Astrocyte (in vitro differentiated cells and primary cell): ENCODE results near the gene CLIP3. TPM values are rescaled to one million over a fixed set of nuclear protein-coding genes. Genes with fewer than 3 reads are reported as not detected.

Experiments used
- DNase-seq: peaks from one replicate; pipeline ENCODE4 v3.0.0-alpha.2; 2010; ENCODE audit warnings: low read depth
- FAIRE-seq: peaks from 2 replicates; lab custom pipeline; 2011; peaks lifted over from hg19 to GRCh38; lab: Jason Lieb, UNC
- H2AFZ ChIP-seq: 2 replicates; pipeline ENCODE4 v1.6.0; 2012; ENCODE audit warnings: low read depth, low read length, inconsistent platforms
- H3K27ac ChIP-seq: 2 replicates; pipeline ENCODE4 v1.5.1; 2011; ENCODE audit warnings: low read depth, low read length, inconsistent platforms
- H3K27me3 ChIP-seq: 2 replicates; pipeline ENCODE4 v1.6.0; 2011; ENCODE audit warnings: low read length, inconsistent platforms; ENCODE audit not compliant: insufficient read depth
- H3K36me3 ChIP-seq: 2 replicates; pipeline ENCODE4 v1.5.1; 2011; ENCODE audit warnings: low read length, inconsistent platforms; ENCODE audit not compliant: insufficient read depth
- H3K4me1 ChIP-seq: 2 replicates; pipeline ENCODE4 v1.5.1; 2011; ENCODE audit warnings: low read length, inconsistent platforms; ENCODE audit not compliant: insufficient read depth
- H3K4me2 ChIP-seq: 2 replicates; pipeline ENCODE4 v1.6.0; 2012; ENCODE audit warnings: low read length, inconsistent platforms
- H3K4me3 ChIP-seq: 2 replicates; pipeline ENCODE4 v1.5.1; 2011; ENCODE audit warnings: low read depth, mild to moderate bottlenecking, low read length, inconsistent platforms; ENCODE audit not compliant: insufficient read depth
- H3K79me2 ChIP-seq: 2 replicates; pipeline ENCODE4 v1.6.0; 2012; ENCODE audit warnings: mild to moderate bottlenecking, low read length, inconsistent platforms; ENCODE audit not compliant: insufficient read depth
- H3K9ac ChIP-seq: 2 replicates; pipeline ENCODE4 v1.6.0; 2012; ENCODE audit warnings: mild to moderate bottlenecking, low read length, inconsistent platforms
- H3K9me3 ChIP-seq: 2 replicates; pipeline ENCODE4 v1.5.1; 2012; ENCODE audit warnings: low read depth, mild to moderate bottlenecking, low read length, inconsistent platforms; ENCODE audit not compliant: insufficient read depth
- H4K20me1 ChIP-seq: 2 replicates; pipeline ENCODE4 v1.6.0; 2012; ENCODE audit warnings: low read length, inconsistent platforms; ENCODE audit not compliant: insufficient read depth
- H3K27ac Mint-ChIP-seq: one replicate; pipeline ENCODE4 v1.8.0; 2021; ENCODE audit warnings: mild to moderate bottlenecking, mixed read lengths; ENCODE audit not compliant: unreplicated experiment
- H3K27me3 Mint-ChIP-seq: one replicate; pipeline ENCODE4 v1.8.0; 2021; ENCODE audit warnings: low read depth, mixed read lengths; ENCODE audit not compliant: unreplicated experiment
- H3K36me3 Mint-ChIP-seq: one replicate; pipeline ENCODE4 v1.8.0; 2021; ENCODE audit warnings: low read depth, mixed read lengths; ENCODE audit not compliant: unreplicated experiment
- H3K4me1 Mint-ChIP-seq: one replicate; pipeline ENCODE4 v1.8.0; 2021; ENCODE audit warnings: low read depth, mixed read lengths; ENCODE audit not compliant: unreplicated experiment
- H3K4me3 Mint-ChIP-seq: one replicate; pipeline ENCODE4 v1.8.0; 2021; ENCODE audit warnings: mild to moderate bottlenecking, moderate library complexity, mixed read lengths; ENCODE audit not compliant: unreplicated experiment
- H3K9me3 Mint-ChIP-seq: one replicate; pipeline ENCODE4 v1.8.0; 2021; ENCODE audit warnings: mild to moderate bottlenecking, mixed read lengths; ENCODE audit not compliant: unreplicated experiment
- CTCF ChIP-seq: IDR thresholded peaks from 2 replicates; pipeline ENCODE4 v1.5.1; 2011; ENCODE audit warnings: low read depth, mild to moderate bottlenecking, inconsistent platforms, low read length, moderate library complexity; ENCODE audit not compliant: insufficient read depth
- EZH2 ChIP-seq: IDR thresholded peaks from 2 replicates; pipeline ENCODE4 v1.6.1; 2012; ENCODE audit warnings: mild to moderate bottlenecking, low read length, inconsistent platforms; ENCODE audit not compliant: insufficient read depth
- total RNA-seq: library from RNA; stranded (reverse); gene quantifications from 2 replicates; pipeline ENCODE4 v1.2.1, GENCODE V29; 2021

Gene CLIP3
- total RNA-seq, 1 donor from 2014 or later = 57.4 TPM

GRCh38 chr19:35995048-35995993 is 37.4 kb downstream of the CLIP3 start, which contains the start of gene SDHAF1:
Gene SDHAF1, plus strand, starts transcription at chr19:35995188. Its CDS starts 87 bp downstream, at chr19:35995275.
- DNase-seq = peak; percentile 80
- peak within 1 kb of the TSS; percentile 100 for H2AFZ ChIP-seq

GRCh38 chr19:35993923-35994598 is 38.6 kb downstream of the CLIP3 start:
- H3K4me3 Mint-ChIP-seq = no peak overlapping the region
- peak overlapping the region; percentile 95 for H3K4me2 ChIP-seq

More at GRCh38 chr19:35995048-35995993, 37.4 kb downstream of the CLIP3 start, which contains the start of gene SDHAF1:
- peak within 1 kb of the TSS; percentile 76 for H3K4me3 ChIP-seq
- peak within 1 kb of the TSS; percentile 95 for H3K4me2 ChIP-seq
- H4K20me1 ChIP-seq = peaks cover 25% of the 10 kb centered on the region
- H3K36me3 ChIP-seq = no peaks in the 10 kb centered on the region
- H3K9me3 ChIP-seq = no peaks in the 10 kb centered on the region
- Mint-ChIP-seq H3K27ac (peak within 1 kb of the TSS; percentile 92), H3K4me3 (peak within 1 kb of the TSS; percentile 92), H3K9me3 (no peaks in the 10 kb centered on the region), H3K4me1 (peaks cover 10% of the 10 kb centered on the region), H3K36me3 (no peaks in the 10 kb centered on the region), H3K27me3 (peaks cover 4% of the 10 kb centered on the region)
- peaks cover 12% of the 10 kb centered on the region for H3K4me1 ChIP-seq
- TF ChIP-seq EZH2 = no peak
- no peak for TF ChIP-seq CTCF
- no peaks in the 10 kb centered on the region for H3K27me3 ChIP-seq
- no peak for FAIRE-seq
- H3K79me2 ChIP-seq = peaks cover 21% of the 10 kb centered on the region
- peak within 1 kb of the TSS; percentile 71 for H3K9ac ChIP-seq
- H3K27ac ChIP-seq = no peak within 1 kb of the TSS

More at GRCh38 chr19:35993923-35994598, 38.6 kb downstream of the CLIP3 start:
- FAIRE-seq (no peak), DNase-seq (no peak)
- H3K27ac ChIP-seq = no peak overlapping the region
- no peaks in the 10 kb centered on the region for H3K27me3 ChIP-seq
- H3K4me3 ChIP-seq = peak overlapping the region; percentile 33
- Mint-ChIP-seq H3K27ac (no peak overlapping the region), H3K36me3 (peaks cover 2% of the 10 kb centered on the region), H3K4me1 (peaks cover 10% of the 10 kb centered on the region), H3K27me3 (peaks cover 7% of the 10 kb centered on the region), H3K9me3 (peaks cover 2% of the 10 kb centered on the region)
- peaks cover 23% of the 10 kb centered on the region for H4K20me1 ChIP-seq
- no peaks in the 10 kb centered on the region for H3K9me3 ChIP-seq
- H3K4me1 ChIP-seq = peaks cover 12% of the 10 kb centered on the region
- H2AFZ ChIP-seq = peak overlapping the region; percentile 58
- peaks cover 21% of the 10 kb centered on the region for H3K79me2 ChIP-seq
- H3K9ac ChIP-seq = no peak overlapping the region
- no peaks in the 10 kb centered on the region for H3K36me3 ChIP-seq
- TF ChIP-seq CTCF (no peak), EZH2 (no peak)
